IPS-18a (cell line): ENCODE results near the gene TIMM23.
"Not testable (repeated sequence)": the region's sequence is repeated elsewhere in the genome, so short reads cannot be mapped to it uniquely, and the experiment has no call there.

ENCODE experiments used
- H3K27ac ChIP-seq: one replicate; pipeline ENCODE4 v1.5.1; 2013; ENCODE audit warnings: low read length
- H3K27me3 ChIP-seq: one replicate; pipeline ENCODE4 v1.6.1; 2013; ENCODE audit warnings: mild to moderate bottlenecking, low read length; ENCODE audit not compliant: control insufficient read depth, insufficient read depth
- H3K36me3 ChIP-seq: one replicate; pipeline ENCODE4 v1.6.1; 2013; ENCODE audit warnings: low read depth, low read length; ENCODE audit not compliant: control insufficient read depth
- H3K4me1 ChIP-seq: one replicate; pipeline ENCODE4 v1.6.1; 2013; ENCODE audit warnings: low read depth, low read length; ENCODE audit not compliant: control insufficient read depth
- H3K4me3 ChIP-seq: one replicate; pipeline ENCODE4 v1.5.1; 2013; ENCODE audit warnings: low read length
- H3K9ac ChIP-seq: one replicate; pipeline ENCODE4 v1.6.1; 2013; ENCODE audit warnings: mild to moderate bottlenecking, low read length, moderate library complexity
- H3K9me3 ChIP-seq: one replicate; pipeline ENCODE4 v1.6.1; 2013; ENCODE audit warnings: low read depth, low read length; ENCODE audit not compliant: control insufficient read depth

The TIMM23 gene

GRCh38 chr10:46048152-46048551 lies 75.9 kb downstream of the TIMM23 start:
- H3K9ac ChIP-seq, result no peak overlapping the region
- no peaks in the 10 kb centered on the region for H3K36me3 ChIP-seq
- peaks cover 8% of the 10 kb centered on the region for H3K4me1 ChIP-seq
- H3K9me3 ChIP-seq, result no peaks in the 10 kb centered on the region
- no peaks in the 10 kb centered on the region for H3K27me3 ChIP-seq
- no peak overlapping the region for H3K4me3 ChIP-seq
- no peak overlapping the region for H3K27ac ChIP-seq

GRCh38 chr10:46049497-46049831 lies 77.2 kb downstream of the TIMM23 start:
- H3K27ac ChIP-seq, H3K9ac ChIP-seq, H3K27me3 ChIP-seq, H3K9me3 ChIP-seq, H3K36me3 ChIP-seq, H3K4me3 ChIP-seq: not testable (repeated sequence)
- H3K4me1 ChIP-seq, result peaks cover 20% of the 10 kb centered on the region

- H3K9ac ChIP-seq, result no peak overlapping the region
- H3K36me3 ChIP-seq, result no peaks in the 10 kb centered on the region
- peaks cover 21% of the 10 kb centered on the region for H3K4me1 ChIP-seq
- no peaks in the 10 kb centered on the region for H3K9me3 ChIP-seq
- no peak overlapping the region for H3K27ac ChIP-seq
- H3K4me3 ChIP-seq, result no peak overlapping the region
- H3K27me3 ChIP-seq, result no peaks in the 10 kb centered on the region
These were observed 78.8 kb downstream of the TIMM23 start for GRCh38 chr10:46050941-46051623.

- Histone ChIP-seq H3K27ac (no peak overlapping the region), H3K9ac (no peak overlapping the region), H3K9me3 (no peaks in the 10 kb centered on the region), H3K27me3 (no peaks in the 10 kb centered on the region), H3K4me3 (no peak overlapping the region), H3K36me3 (no peaks in the 10 kb centered on the region), H3K4me1 (peaks cover 21% of the 10 kb centered on the region)
These were observed 79.9 kb downstream of the TIMM23 start for GRCh38 chr10:46052057-46052790.

- no peaks in the 10 kb centered on the region for H3K36me3 ChIP-seq
- no peak overlapping the region for H3K4me3 ChIP-seq
- peaks cover 21% of the 10 kb centered on the region for H3K4me1 ChIP-seq
- no peaks in the 10 kb centered on the region for H3K9me3 ChIP-seq
- no peaks in the 10 kb centered on the region for H3K27me3 ChIP-seq
- no peak overlapping the region for H3K9ac ChIP-seq
- H3K27ac ChIP-seq, result no peak overlapping the region
These were observed 80.6 kb downstream of the TIMM23 start for GRCh38 chr10:46052791-46053375.
